A549 (cell line): Measurements from ENCODE around the gene FAM181A. TPM values are rescaled to one million over a fixed set of nuclear protein-coding genes. Genes with fewer than 3 reads are reported as not detected.

Source experiments
- ATAC-seq, 2 experiments: fragments of 200-7000 bp in 1 of 2; fragments of >200 bp in 1 of 2; cut with Nextera tagmentation in 1 of 2; cut with Tn5 transposase in 1 of 2; 3 replicates each; pipeline versions ENCODE4 v1.8.0 to v1.9.1; 2018 to 2020; ENCODE audit warnings: mild to moderate bottlenecking in 1 of 2, moderate library complexity in 1 of 2
- CTCF ChIA-PET: fragments of 300-600 bp; sonication (Branson Sonifier 250); formaldehyde crosslinking; extraction: SDS; loops from one replicate; lab custom pipeline; 2021; ENCODE audit warnings: antibody characterized with exemption, inconsistent platforms; lab: Yijun Ruan, JAX
- POLR2A ChIA-PET: fragments of 350-600 bp; formaldehyde crosslinking; extraction: SDS; loops from one replicate; lab custom pipeline; 2021; ENCODE audit warnings: antibody characterized with exemption, inconsistent platforms; lab: Yijun Ruan, JAX
- DNase-seq, 2 experiments: peaks; one replicate each; pipeline versions ENCODE4 v3.0.0 to v3.0.0-alpha.2; 2011 to 2016; ENCODE audit warnings: low read depth in 1 of 2, low spot score in 1 of 2
- FAIRE-seq: peaks from 2 replicates; lab custom pipeline; 2011; peaks lifted over from hg19 to GRCh38; lab: Jason Lieb, UNC
- H3K27ac ChIP-seq, 2 experiments: fragments of >200 bp; sonication (Bioruptor Twin); formaldehyde crosslinking; 3 replicates each; pipeline ENCODE4 v1.5.1; 2016 to 2017
- H3K4me1 ChIP-seq: fragments of >200 bp; sonication (Bioruptor Twin); formaldehyde crosslinking; 3 replicates; pipeline ENCODE4 v1.6.1; 2016
- H3K4me2 ChIP-seq: fragments of >200 bp; sonication (Bioruptor Twin); formaldehyde crosslinking; 3 replicates; pipeline ENCODE4 v1.6.1; 2016
- H3K4me3 ChIP-seq: fragments of >200 bp; sonication (Bioruptor Twin); formaldehyde crosslinking; 3 replicates; pipeline ENCODE4 v1.5.1; 2016
- H3K9me3 ChIP-seq: fragments of >200 bp; sonication (Bioruptor Twin); formaldehyde crosslinking; 3 replicates; pipeline ENCODE4 v1.6.1; 2016
- CBX8 ChIP-seq: fragments of 200-600 bp; sonication (generic); IDR thresholded peaks from 2 replicates; pipeline ENCODE4 v1.6.1; 2016
- CHD4 ChIP-seq: fragments of 200-600 bp; sonication (generic); IDR thresholded peaks from 2 replicates; pipeline ENCODE4 v1.6.1; 2016; ENCODE audit warnings: antibody characterized with exemption, mild to moderate bottlenecking, borderline replicate concordance
- EHF ChIP-seq: fragments of 250-450 bp; sonication (Bioruptor Pico); IDR thresholded peaks from 2 replicates; pipeline ENCODE4 v1.5.0; 2020; ENCODE audit warnings: mild to moderate bottlenecking
- EHMT2 ChIP-seq: fragments of 200-600 bp; sonication (generic); IDR thresholded peaks from 2 replicates; pipeline ENCODE4 v1.6.1; 2016; ENCODE audit warnings: antibody characterized with exemption, low read depth, mild to moderate bottlenecking, moderate library complexity
- EP300 ChIP-seq, 2 experiments: fragments of >200 bp; sonication (Bioruptor Twin); formaldehyde crosslinking; IDR thresholded peaks; 2 replicates in 1 of 2; 3 replicates in 1 of 2; pipeline ENCODE4 v1.6.1; 2016 to 2017
- ESRRA ChIP-seq: fragments of 150-350 bp; IDR thresholded peaks from 2 replicates; pipeline ENCODE4 v1.6.1; 2014; ENCODE audit warnings: mild to moderate bottlenecking, low read length, borderline replicate concordance
- FOSB ChIP-seq: fragments of 250-450 bp; sonication (Bioruptor Pico); IDR thresholded peaks from 2 replicates; pipeline ENCODE4 v1.5.0; 2020; ENCODE audit warnings: mild to moderate bottlenecking, moderate library complexity
- FOSL2 ChIP-seq, 2 experiments: fragments of 450-650 bp in 1 of 2; fragments of >200 bp in 1 of 2; sonication (Bioruptor Twin) in 1 of 2; formaldehyde crosslinking; IDR thresholded peaks; 2 replicates each; pipeline versions ENCODE4 v1.5.0 to v1.6.1; 2016 to 2020; ENCODE audit warnings: mild to moderate bottlenecking in 1 of 2, moderate library complexity in 1 of 2
- HOXB13 ChIP-seq: fragments of 250-450 bp; sonication (Bioruptor Pico); IDR thresholded peaks from 2 replicates; pipeline ENCODE4 v1.5.0; 2020; ENCODE audit warnings: low read depth, mild to moderate bottlenecking, moderate library complexity
- JUN ChIP-seq, 2 experiments: fragments of >200 bp; sonication (Bioruptor Twin); formaldehyde crosslinking; IDR thresholded peaks; 2 replicates in 1 of 2; 3 replicates in 1 of 2; pipeline ENCODE4 v1.6.1; 2016 to 2017
- JUNB ChIP-seq: fragments of >200 bp; sonication (Bioruptor Twin); formaldehyde crosslinking; IDR thresholded peaks from 2 replicates; pipeline ENCODE4 v1.6.1; 2016
- MAZ ChIP-seq: fragments of 150-350 bp; IDR thresholded peaks from 2 replicates; pipeline ENCODE4 v1.6.1; 2014; ENCODE audit warnings: antibody characterized with exemption, low read depth, low read length, borderline replicate concordance
- NPAS2 ChIP-seq: fragments of 250-450 bp; sonication (Bioruptor Pico); IDR thresholded peaks from 2 replicates; pipeline ENCODE4 v1.8.0; 2022; ENCODE audit warnings: mild to moderate bottlenecking, moderate library complexity, borderline replicate concordance
- RAD21 ChIP-seq, 2 experiments: fragments of >200 bp in 1 of 2; sonication (Bioruptor Twin) in 1 of 2; formaldehyde crosslinking in 1 of 2; IDR thresholded peaks in 1 of 2; conservative IDR thresholded peaks in 1 of 2; 2 replicates in 1 of 2; 3 replicates in 1 of 2; pipeline ENCODE4 v1.6.1; 2012 to 2018; ENCODE audit warnings: inconsistent platforms in 1 of 2
- RNF2 ChIP-seq: fragments of 200-600 bp; sonication (generic); IDR thresholded peaks from 2 replicates; pipeline ENCODE4 v1.6.1; 2016; ENCODE audit warnings: low read depth, mild to moderate bottlenecking, antibody characterized with exemption, moderate library complexity, borderline replicate concordance
- SMC3 ChIP-seq: fragments of >200 bp; sonication (Bioruptor Twin); formaldehyde crosslinking; IDR thresholded peaks from 3 replicates; pipeline ENCODE4 v1.6.1; 2018; ENCODE audit warnings: inconsistent platforms
- TFCP2L1 ChIP-seq: fragments of 250-450 bp; sonication (Bioruptor Pico); IDR thresholded peaks from 2 replicates; pipeline ENCODE4 v1.5.0; 2021; ENCODE audit warnings: mild to moderate bottlenecking
- TP53 ChIP-seq: fragments of 250-450 bp; sonication (Bioruptor Pico); IDR thresholded peaks from 2 replicates; pipeline ENCODE4 v1.5.0; 2021; ENCODE audit warnings: mild to moderate bottlenecking, moderate library complexity
- ZC3H11A ChIP-seq: fragments of 450-650 bp; IDR thresholded peaks from 2 replicates; pipeline ENCODE4 v1.6.1; 2014; ENCODE audit warnings: antibody characterized with exemption, mild to moderate bottlenecking
- WGBS: methylation state at CpG from one replicate; pipeline ENCODE4 v1.1.6; 2017; ENCODE audit errors: missing lambda C conversion rate; 5-methylcytosine and 5-hydroxymethylcytosine counted together
- polyA plus RNA-seq, 4 experiments: library from polyadenylated mRNA; depleted of rRNA in 3 of 4; stranded (reverse); fragments of >200 nt; fragmentation: RNase III in 1 of 4; extraction: RNeasy Plus Mini Kit Qiagen cat#74134 plus additional on column Dnase treatment in 1 of 4; gene quantifications; 2 replicates in 3 of 4; 3 replicates in 1 of 4; pipeline ENCODE4 v1.2.3, GENCODE V29; 2011 to 2017
- TF ChIP-seq, protein P1 (sequence below): IDR thresholded peaks from 2 replicates; pipeline ENCODE4 v1.6.1; 2012; ENCODE audit warnings: low read depth, borderline replicate concordance
- TF ChIP-seq, protein P2 (sequence below): IDR thresholded peaks from 2 replicates; pipeline ENCODE4 v1.6.1; 2012
- TF ChIP-seq, protein P3 (sequence below): fragments of >200 bp; sonication (Bioruptor Twin); formaldehyde crosslinking; IDR thresholded peaks from 2 replicates; pipeline ENCODE4 v1.6.1; 2016
- TF ChIP-seq, protein P4 (sequence below): fragments of 150-350 bp; IDR thresholded peaks from 2 replicates; pipeline ENCODE4 v1.6.1; 2014; ENCODE audit warnings: low read depth, mild to moderate bottlenecking, low read length
- TF ChIP-seq, protein P5 (sequence below): fragments of >200 bp; sonication (Bioruptor Twin); formaldehyde crosslinking; IDR thresholded peaks from 3 replicates; pipeline ENCODE4 v1.6.1; 2016

Gene FAM181A
- polyA plus RNA-seq, 2 of the 4 experiments (the other 2 are of a cell fraction): not detected

- TF ChIP-seq, protein P1, sequence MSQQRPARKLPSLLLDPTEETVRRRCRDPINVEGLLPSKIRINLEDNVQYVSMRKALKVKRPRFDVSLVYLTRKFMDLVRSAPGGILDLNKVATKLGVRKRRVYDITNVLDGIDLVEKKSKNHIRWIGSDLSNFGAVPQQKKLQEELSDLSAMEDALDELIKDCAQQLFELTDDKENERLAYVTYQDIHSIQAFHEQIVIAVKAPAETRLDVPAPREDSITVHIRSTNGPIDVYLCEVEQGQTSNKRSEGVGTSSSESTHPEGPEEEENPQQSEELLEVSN: no peak
- TF ChIP-seq JUN (IDR thresholded peaks at IDR 0.05) (no peak), EP300 (IDR thresholded peaks at IDR 0.05) (no peak), HOXB13 (CRISPR knock-in tag) (no peak), TFCP2L1 (CRISPR knock-in tag) (no peak), JUNB (no peak)
- TF ChIP-seq, all 56 proteins: peak for 0
These were observed 50.0 kb downstream of the FAM181A start (continued) for GRCh38 chr14:93977171-93977570.

DNA sequence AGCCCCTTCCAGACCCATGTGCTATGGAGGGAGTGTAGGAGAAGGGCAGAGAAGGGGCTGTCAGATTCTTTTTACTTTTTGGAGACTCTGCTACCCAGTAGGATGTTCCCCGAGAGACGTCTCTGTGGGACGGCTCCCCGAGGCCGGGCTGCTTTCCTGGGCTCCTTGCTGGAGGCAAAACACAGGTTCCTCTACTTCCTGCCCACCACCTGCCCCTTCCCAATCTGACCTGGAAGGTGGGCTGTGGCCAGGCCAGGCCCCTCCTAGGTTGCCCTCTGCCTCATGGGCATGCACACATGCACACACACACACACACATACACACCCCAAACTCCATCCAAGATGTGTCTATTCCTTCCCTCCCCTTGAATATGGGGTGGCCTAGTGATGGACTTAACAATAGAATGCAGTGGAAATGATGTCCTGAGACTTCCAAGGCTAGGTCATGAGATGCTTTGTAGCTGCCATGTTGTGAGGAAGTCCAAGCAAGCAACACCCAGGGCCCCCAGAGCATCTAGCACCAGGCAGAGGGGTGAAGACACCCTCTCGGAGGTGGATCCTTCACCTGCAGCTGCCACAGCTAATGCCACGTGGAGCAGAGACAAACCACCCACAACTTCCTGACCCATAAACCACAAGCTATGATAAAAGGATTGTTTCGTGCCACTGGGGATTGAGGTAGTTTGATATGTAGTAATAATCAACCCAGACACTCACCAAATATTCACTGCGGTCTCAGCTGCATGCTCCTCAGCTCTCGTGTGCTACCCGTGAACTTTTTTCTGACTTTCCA is 50.8 kb downstream of the FAM181A start:
- DNase-seq: no peak
- H3K4me3 ChIP-seq: no peak overlapping the region
- no peak for FAIRE-seq
- 71% methylated on average over 10 of the region's 11 CpGs for WGBS
- H3K27ac ChIP-seq: no peak overlapping the region
- no peak overlapping the region for H3K4me2 ChIP-seq
- CTCF ChIA-PET: interaction anchor here (1.0 to 25.8 kb wide), 3 partner anchors 22 to 35 kb away, joined by 3 to 601 read pairs (median 3); no protein-coding TSS in a partner anchor
- TF ChIP-seq ZC3H11A: no peak
- no peak for TF ChIP-seq TP53 (CRISPR knock-in tag)
- no peak for TF ChIP-seq RNF2
- TF ChIP-seq FOSL2 (IDR thresholded peaks at IDR 0.05): no peak
- no peak for TF ChIP-seq FOSL2 (CRISPR knock-in tag; IDR thresholded peaks at IDR 0.05)
- no peak for TF ChIP-seq CHD4
- TF ChIP-seq, protein P1: no peak
- TF ChIP-seq MAZ: no peak
- TF ChIP-seq EHF (CRISPR knock-in tag): no peak
- POLR2A ChIA-PET: no interaction called here
- no peaks in the 10 kb centered on the region for H3K4me1 ChIP-seq
- no peaks in the 10 kb centered on the region for H3K9me3 ChIP-seq
- ATAC-seq: no peak

- POLR2A ChIA-PET: no interaction called here
- H3K4me2 ChIP-seq: no peak overlapping the region
- H3K27ac ChIP-seq: no peak overlapping the region
- 61% methylated on average over 4 of the region's 4 CpGs for WGBS
- H3K9me3 ChIP-seq: no peaks in the 10 kb centered on the region
- TF ChIP-seq, protein P2, sequence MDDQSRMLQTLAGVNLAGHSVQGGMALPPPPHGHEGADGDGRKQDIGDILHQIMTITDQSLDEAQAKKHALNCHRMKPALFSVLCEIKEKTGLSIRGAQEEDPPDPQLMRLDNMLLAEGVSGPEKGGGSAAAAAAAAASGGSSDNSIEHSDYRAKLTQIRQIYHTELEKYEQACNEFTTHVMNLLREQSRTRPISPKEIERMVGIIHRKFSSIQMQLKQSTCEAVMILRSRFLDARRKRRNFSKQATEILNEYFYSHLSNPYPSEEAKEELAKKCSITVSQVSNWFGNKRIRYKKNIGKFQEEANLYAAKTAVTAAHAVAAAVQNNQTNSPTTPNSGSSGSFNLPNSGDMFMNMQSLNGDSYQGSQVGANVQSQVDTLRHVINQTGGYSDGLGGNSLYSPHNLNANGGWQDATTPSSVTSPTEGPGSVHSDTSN: no peak
- TF ChIP-seq, protein P3, sequence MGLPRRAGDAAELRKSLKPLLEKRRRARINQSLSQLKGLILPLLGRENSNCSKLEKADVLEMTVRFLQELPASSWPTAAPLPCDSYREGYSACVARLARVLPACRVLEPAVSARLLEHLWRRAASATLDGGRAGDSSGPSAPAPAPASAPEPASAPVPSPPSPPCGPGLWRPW: no peak
- TF ChIP-seq NPAS2 (no peak), SMC3 (no peak), EHMT2 (no peak), CBX8 (no peak), ESRRA (no peak), FOSB (CRISPR knock-in tag) (no peak), RAD21 (conservative IDR thresholded peaks at IDR 0.05 in 1 of 2, IDR thresholded peaks at IDR 0.05 in 1 of 2) (no peak)
- TF ChIP-seq, protein P4, sequence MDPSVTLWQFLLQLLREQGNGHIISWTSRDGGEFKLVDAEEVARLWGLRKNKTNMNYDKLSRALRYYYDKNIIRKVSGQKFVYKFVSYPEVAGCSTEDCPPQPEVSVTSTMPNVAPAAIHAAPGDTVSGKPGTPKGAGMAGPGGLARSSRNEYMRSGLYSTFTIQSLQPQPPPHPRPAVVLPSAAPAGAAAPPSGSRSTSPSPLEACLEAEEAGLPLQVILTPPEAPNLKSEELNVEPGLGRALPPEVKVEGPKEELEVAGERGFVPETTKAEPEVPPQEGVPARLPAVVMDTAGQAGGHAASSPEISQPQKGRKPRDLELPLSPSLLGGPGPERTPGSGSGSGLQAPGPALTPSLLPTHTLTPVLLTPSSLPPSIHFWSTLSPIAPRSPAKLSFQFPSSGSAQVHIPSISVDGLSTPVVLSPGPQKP: no peak
- TF ChIP-seq, protein P5, sequence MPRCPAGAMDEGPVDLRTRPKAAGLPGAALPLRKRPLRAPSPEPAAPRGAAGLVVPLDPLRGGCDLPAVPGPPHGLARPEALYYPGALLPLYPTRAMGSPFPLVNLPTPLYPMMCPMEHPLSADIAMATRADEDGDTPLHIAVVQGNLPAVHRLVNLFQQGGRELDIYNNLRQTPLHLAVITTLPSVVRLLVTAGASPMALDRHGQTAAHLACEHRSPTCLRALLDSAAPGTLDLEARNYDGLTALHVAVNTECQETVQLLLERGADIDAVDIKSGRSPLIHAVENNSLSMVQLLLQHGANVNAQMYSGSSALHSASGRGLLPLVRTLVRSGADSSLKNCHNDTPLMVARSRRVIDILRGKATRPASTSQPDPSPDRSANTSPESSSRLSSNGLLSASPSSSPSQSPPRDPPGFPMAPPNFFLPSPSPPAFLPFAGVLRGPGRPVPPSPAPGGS: no peak
- TF ChIP-seq, all 56 proteins: peak for 0
- Histone ChIP-seq H3K4me1 (no peaks in the 10 kb centered on the region), H3K4me3 (no peak overlapping the region)
- CTCF ChIA-PET: interaction anchor here (0.8 to 25.8 kb wide), 5 partner anchors 17 to 36 kb away, joined by 3 to 601 read pairs (median 3); no protein-coding TSS in a partner anchor
- no peak for DNase-seq
- FAIRE-seq: no peak
- ATAC-seq: no peak
These were observed 51.6 kb downstream of the FAM181A start for GRCh38 chr14:93978735-93979134.
